Fibroblast of skin of left quadriceps (primary cell): Measurements from ENCODE around the gene HNRNPA3.
"Not testable (repeated sequence)": the region's sequence is repeated elsewhere in the genome, so short reads cannot be mapped to it uniquely, and the experiment has no call there.

ENCODE experiments used
- DNase-seq, 2 experiments: peaks; one replicate each; pipeline ENCODE4 v3.0.0-alpha.2; 2013; ENCODE audit warnings: low read depth in 2 of 2

The HNRNPA3 gene

DNA sequence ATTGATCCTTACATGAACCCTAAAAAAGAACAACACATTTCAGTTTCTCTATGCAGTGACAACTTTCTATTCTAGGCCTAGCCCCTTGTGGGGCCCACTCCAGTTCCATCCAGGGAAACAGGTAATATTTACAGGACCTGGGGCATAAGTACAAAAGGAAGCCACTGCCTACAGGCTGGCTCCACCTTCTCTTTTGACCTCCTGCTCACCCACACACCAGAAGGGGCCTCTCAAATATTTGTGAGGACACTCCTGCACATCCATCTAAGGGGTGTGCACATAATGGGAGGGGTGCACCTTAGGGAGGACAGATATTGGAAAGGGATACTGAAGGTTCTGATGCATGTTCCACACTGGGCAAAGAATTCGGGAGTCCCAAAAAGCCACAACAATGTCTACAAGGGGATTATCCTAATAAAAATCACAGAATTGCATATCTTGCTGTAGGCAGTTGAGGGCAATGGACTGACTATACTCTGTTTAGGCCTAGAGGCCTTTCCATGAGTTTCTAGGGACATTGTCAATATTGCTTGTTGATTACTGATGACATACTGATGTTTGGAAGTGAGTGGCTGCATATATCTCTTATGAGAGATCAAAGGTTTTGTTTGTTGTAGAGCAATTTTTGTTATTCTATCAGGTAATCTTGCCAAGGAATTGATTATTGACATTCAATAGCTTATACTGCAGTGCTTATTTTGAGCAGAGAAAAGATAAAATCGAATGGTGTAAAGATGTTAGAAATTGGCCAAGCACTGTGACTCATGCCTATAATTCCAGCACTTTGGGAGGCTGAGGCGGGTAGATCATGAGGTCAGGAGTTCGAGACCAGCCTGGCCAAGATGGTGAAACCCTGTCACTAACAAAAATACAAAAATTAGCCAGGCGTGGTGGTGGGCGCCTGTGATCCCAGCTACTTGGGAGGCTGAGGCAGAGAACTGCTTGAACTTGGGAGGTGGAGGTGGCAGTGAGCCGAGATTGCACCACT is 23.8 kb upstream of the HNRNPA3 start:
- DNase-seq: no peak

DNA sequence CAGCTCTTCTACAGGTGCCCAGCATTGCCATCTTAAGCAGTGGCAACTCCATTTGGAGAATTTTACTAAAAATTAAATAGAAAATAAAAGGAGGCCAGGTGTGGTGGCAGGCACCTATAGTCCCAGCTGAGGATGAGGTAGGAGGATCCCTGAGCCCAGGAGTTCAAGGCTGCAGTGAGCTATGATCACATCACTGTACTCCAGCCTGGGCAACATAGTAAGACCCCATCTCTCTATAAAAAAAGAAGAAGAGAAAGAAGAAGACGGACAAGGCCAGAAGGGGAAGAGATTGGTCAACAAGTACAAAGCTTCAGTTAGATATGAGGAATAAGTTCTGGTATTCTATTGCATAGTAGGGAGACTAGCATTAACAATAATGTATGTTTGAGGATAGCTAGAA is 21.7 kb upstream of the HNRNPA3 start:
- no peak for DNase-seq

DNA sequence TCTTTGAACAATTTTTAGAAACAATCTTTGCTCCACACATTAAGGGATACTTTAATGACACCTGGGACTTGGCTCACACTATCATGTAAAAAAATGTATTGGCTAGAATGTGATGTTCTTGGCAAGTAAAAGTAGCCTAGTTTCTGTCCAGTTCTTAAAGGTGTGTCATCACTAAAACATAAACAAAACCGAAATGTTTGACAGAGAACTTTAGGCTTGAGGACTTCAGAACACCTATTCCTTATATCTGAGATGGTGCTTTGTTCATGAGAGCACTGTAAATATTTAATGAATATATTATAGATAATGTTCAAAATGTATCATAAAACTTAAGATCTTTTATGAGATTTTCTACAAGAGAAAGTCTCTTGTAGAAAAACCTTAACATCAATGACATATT is 19.8 kb upstream of the HNRNPA3 start:
- DNase-seq: no peak

DNA sequence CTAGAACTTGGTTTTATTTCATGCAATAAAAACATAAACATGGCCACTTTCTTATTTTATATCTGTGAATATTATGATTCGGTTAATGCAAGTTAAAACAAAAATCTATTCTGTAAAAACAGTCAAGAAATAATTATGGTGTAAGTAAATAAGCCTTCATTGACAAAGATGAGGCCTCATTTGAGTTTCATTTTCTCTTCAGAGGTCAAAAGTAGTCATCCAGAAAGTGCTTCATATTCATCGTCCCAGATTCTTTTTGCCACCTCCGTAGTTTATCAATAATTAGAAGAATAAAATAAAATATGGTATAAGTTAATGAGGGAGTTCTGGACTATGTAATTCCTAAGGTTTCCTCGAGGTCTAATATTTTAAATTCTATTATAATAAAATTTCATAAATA is 19.4 kb upstream of the HNRNPA3 start:
- DNase-seq: no peak

DNA sequence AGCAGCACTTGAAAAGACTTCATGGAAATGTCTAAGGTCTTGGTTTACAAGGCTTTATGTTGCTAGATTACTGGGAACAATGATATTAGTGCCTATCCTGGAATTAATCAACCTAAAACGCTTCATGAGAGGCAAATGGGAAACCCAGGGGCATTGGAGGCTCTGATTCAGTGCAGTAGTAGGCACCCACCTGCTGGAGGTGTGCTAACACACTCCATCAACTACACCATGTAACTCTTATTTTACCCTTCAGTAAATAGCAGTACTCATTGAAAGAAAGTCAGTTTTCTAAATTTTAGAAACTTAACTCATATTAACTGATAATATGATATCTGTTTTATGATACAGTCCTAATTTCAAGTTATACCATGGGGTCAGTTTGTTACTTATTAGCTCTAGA is 17.4 kb upstream of the HNRNPA3 start:
- DNase-seq: no peak

DNA sequence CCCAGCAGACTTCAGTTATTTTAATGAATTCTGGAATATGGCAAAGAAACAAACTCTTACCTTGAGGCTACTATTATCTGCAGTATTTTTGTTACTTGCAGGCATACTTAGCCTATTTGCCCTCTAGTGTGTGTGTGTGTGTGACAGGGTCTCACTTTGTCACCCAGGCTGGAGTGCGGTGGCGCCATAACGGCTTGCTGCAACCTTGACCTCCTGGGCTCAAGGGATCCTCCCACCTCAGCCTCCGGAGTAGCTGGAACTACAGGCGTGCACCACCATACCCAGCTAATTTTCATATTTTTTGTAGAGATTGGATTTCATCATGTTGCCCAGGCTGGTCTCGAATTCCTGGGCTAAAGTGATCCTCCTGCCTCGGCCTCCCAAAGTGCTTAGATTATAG is 12.2 kb upstream of the HNRNPA3 start:
- not testable (repeated sequence) for DNase-seq

DNA sequence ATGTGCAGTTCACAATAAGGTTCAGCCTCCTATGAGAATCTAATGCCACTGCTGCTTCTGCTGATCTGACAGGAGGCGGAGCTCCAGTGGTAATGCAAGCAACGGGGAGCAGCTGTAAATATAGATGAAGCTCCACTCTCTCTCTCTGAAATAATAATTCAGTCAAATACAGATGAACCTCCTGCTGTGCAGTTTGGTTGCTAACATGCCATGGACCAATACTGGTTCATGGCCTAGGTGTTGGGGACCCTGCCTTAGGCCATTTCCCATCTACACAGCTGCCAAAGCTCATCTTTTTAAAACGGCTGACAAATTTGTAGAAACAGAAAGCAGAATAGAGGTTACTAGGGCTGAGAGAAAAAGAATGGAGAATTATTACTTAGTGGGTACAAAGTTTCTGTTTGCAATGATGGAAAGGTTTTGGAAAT is 10.7 kb upstream of the HNRNPA3 start:
- DNase-seq: no peak

DNA sequence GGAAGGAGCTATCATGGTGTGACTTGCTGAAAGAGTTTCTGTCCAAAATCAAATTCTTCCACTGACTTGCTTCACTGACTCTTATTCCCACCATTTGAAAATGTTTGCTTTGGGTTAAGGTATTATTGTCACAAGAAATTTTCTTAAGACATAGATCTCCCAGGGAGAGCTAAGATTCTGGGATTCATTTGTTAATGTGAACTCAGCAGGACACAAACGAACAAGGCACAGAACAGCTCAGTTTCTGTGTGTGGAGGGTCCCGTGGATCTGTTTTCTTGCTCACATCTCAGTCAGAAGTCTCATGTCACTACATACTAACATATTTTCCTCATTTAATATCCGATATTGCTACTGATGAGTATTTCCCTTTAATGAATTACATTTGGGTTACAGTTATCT is 8.2 kb upstream of the HNRNPA3 start:
- no peak for DNase-seq

DNA sequence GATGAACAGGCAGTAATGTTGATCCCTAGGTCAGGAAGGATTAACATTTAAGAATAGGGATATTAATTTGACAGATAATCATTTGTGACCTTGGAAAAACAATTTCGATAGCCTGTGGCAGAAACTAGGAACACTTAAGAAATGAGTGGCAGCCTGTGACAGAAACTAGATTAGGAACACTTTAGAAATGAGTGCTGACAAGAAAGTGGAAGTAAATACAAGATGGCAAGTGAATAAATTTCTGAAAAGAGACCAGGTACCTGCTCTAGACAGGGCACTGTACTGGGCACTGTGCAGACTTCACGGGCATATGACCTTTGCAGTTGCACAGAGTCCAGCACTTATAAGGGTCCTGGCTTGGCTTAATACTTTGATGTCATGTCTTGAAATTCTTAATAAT is 5.5 kb upstream of the HNRNPA3 start:
- no peak for DNase-seq

DNA sequence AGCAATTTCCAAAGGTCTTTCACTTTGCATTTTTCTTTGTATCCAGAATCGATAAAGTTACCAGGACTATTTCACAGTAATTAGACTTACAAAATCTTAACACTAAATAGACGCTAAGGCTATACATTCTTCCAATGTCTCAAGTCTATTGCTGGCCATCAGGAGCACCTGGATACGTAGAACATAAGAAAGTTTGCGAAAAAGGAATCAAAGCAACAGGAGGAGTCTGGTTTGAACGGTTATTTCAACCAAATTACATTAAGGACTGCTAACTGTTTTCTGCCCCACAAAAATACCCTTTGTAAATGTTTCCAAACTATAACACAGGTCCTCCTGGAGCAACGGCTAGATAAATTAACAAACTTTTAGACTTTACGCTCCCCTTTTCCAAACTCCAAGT is 1.4 kb upstream of the HNRNPA3 start:
- DNase-seq: no peak

DNA sequence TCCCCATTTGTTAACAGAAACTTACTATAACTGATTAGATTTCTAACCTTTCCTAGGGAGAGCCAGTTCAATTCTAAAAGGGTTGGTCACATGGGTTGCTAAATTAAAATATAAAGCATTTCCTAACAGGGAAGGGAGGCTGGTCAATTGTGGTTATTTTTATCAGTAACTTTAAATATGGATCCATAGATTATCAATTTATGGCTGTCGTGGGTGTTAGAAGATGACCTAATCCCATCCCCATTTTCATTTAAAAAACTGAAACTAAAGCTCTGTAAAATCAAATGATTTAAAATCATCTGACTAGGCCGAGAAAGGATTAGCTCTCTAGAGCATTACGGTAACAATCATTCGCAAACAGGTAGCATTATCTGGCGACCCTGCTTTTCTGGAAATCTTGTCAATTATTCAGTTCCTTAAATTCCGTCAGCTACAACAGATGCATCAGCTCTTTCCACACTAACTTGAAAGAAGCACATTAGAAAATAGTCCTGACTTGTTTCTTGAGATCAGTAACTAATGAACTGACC is 953 bp upstream of the HNRNPA3 start:
- DNase-seq: no peak

DNA sequence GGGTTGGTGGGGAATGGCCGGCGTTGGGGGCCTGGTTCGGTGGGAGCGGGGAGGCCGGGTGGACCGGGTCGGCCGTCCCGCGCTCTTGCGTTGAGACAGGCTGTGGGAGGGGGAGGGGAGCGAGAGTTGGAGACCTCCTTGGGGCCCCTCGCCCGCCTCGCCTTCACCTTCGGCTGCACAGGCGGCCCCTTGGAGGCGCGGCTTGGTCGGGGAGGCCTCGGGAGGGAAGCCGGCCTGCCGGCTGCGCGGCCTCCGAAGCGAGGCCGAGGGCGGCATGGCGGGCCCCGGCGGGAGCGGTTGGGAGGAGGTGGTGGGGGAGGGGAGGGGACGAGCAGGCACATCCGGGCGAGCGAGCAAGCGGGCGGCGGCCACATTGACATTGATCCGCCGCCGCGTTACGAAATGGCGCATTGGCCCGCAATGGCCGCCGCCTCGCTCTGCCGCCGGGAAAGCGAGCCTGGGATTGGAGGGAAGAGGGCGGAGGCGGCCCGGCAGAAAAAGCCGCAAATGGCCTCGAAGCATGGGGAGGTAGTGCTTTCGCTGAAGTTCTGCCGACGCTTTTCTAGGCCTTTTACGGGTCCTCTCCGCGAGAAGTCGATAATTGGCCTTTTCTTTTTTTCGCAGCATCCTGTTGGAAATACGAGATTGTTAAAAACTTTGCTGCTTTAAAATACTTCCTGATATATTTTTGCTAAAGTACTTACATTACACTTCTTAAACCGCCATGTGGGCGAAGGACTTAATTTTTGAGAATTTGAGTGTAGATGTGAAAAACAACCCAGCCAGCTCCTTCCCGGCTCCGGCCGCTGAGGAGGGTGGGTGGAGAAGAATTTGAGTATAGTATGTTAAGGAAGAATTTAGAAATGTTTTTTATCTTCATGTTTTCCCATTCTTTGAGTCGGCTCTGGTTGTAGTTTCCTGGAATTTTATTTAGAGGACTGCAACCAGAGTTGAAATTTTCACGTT is 580 bp downstream of the HNRNPA3 start:
- DNase-seq: peak; percentile 79 to 81

DNA sequence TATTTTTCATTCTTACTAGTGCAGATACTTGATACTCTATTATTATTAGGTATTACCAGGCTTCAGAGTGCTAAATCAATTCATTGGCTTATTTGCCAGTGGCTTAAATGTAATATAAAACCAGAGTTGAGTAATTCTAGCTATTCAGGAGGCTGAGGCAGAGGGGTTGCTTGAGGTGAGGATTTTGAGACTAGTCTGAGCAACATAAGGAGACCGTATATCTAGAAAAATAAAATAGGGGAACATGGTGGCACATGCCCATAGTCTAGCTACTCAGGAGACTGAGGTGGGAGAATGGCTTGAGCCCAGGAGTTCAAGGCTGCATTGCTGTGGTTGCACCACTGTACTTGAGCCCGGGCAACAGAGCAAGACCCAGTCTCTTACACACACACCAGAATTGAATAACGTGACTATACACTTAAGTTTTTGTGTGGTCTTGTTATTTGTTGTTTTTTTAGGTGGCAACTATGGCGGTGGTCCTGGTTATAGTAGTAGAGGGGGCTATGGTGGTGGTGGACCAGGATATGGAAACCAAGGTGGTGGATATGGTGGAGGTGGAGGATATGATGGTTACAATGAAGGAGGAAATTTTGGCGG is 4.8 kb downstream of the HNRNPA3 start:
- DNase-seq: no peak

DNA sequence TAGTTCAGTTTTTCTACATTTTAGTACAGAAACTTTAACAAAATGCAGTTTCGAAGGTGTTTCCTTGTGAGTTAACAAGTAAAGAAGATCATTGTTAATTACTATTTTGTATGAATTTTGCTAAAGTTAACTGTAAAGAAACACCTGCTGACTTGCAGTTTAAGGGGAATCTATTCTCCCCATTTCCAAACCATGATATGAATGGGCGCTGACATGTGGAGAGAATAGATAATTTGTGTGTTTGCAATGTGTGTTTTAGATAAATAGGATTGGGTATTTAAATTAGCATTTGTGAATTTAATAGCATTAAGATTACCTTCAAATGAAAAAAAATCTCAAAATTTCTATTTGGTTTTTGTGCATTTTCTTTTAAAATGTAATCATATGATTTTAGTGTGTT is 7.2 kb downstream of the HNRNPA3 start:
- not testable (repeated sequence) for DNase-seq

DNA sequence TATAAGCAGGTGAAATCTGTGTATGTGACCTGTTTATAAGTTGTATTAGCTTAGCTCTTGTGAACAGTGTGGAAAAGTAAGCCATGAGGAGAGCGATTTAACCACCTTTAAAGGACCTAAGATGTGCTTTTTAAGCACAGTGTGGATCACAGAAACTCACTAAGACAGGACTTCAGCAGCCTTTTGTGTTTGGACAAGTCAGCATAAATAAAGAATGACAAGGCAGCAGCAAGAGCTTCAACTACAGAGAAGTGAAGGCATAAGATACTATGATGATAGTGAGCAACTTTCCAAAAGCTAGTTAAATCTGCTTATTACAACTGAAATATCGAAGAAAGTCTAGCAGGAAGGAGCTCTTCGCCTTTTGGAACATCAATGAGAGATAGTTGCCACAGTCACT is 8.9 kb downstream of the HNRNPA3 start:
- DNase-seq: no peak

DNA sequence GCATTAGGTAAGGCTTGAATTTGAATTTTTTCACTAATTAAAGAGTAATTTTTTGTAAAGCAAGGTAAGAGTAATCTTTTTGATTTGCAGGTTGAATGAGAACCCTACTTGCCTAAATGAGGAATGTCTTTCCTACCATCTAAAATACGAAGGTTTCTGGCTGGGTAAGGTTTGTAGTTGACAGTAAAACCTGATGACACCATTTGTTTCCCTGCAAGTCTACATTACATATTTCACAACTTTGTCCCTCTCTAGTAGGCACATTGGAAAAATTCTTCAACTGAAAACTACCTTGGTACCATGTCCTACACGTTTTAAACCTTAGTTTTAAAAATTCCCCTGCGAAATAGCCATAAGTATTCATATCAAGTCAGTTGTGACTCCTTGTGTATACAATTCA is 9.4 kb downstream of the HNRNPA3 start:
- DNase-seq: no peak

DNA sequence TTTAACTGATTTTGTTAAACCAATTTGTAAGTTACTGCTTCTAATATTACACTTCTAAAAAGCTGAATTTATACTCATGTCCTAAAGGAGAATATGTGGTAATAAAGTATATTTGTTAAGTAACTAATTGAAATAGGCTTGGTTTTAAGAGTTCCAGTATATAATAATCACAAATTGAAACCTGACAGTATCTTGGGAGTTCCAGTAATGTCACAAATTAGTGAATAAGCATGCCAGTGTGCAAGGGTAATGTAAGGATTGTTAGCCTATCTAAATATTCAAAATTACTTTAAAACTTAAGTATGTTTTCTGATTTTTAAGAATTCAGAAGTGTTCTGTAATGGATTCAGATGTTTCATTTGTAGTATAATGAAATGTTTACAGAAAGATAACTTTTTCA is 10.8 kb downstream of the HNRNPA3 start:
- DNase-seq: not testable (repeated sequence)

DNA sequence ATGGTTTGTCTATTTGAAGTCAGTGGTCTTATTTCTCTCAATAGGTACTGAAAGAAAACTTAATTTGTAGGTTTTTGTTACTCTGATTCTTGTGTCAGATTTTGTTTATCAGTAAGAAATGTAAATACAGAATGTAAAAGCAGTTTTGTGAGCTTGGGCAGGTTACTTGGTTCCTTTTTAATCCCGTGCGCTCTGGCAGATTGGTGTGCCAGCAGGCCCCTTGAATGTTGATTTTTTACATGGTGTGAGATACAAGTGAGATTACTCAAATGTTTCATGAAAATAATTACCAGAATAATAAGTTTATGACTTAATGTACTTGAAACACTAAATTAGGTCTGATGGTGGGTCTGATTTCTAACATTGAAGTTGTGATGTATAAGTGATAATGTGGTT is 13.4 kb downstream of the HNRNPA3 start:
- no peak for DNase-seq

DNA sequence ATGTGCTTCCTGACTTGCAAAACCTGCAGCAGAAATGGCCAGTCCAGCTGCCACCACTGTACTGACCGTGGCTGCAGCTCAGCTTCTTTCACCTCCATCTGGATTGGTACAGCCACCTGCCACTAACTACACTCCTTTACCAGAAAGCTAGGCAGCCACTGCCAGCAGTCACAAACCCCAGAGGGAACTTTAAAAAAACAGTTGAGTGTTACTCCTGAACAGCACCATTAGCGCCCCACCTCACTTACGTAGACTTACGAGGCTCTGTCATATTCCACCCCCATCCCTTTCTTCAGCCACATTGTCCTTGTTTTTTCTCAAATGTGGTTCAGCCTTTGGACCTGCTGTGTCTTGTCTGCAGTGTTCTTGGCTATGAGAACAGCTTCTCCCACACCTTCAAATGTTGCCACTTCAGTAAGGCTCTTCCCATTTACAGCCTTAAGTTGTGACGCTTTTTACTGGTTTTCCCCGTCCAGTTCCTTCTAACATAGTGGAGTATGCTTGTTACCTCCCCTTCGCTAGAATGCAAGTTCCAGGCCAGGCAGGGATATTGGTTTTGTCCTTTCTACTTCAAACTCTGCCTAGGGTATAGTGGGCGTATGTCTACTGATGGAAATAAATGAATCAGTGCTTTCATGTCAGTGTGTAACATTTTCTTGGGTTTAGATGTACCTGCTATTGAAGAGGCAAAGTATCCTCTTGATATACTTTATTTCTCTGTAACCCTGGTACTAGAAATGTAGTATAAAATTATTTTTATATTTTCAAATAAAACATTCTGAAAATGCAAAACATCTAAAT is 17.0 kb downstream of the HNRNPA3 start:
- no peak for DNase-seq

DNA sequence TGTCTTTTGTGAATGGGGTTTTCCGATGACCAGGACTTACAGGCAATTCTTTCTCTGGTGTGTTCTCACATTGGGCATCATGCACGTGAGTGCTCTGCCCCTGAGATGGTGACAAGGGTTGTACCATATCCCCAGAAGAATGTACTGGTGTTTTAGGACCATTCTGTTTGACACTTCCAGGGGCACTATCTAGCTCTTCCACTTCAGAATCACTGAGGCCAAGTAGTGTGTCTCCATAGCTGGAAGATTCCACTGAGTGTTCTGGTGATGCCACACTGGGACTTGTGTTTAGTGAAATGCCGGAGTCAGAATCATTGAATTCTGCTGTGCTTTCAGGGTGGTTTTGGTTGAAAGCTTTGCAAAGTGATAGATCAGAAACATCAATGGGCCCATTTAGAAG is 18.7 kb downstream of the HNRNPA3 start:
- no peak for DNase-seq

DNA sequence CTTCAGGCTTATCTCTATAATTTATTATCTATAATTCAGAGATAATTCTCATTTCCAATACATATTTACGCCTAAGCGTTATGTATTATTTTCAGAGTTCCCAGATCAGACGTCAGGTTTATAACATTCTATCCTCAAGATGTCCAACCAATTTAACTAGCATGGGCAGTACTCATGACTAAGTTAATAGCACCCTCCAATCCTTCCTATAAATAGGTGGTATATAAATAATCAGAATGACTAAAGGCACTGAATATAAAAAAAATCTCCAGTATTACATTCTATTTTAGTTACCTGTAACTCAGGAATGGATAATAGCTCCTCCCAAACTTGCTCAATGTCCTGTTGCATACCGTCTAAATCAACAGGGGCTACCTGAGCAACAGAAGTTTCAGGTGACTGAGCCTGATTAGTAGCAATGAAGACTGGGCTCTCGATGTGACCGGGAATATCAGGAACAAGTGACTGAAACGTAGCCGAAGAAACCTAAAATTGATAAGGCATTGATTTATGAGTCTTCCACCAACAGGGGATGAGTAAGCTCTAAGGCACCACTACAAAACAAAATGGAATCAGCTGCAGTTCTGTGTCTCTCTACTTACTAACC is 19.6 kb downstream of the HNRNPA3 start:
- DNase-seq: no peak
